Measurements from ENCODE around the gene MTIF3.
"Not testable (repeated sequence)": the region's sequence is repeated elsewhere in the genome, so short reads cannot be mapped to it uniquely, and the experiment has no call there.

MTIF3 gene

DNA sequence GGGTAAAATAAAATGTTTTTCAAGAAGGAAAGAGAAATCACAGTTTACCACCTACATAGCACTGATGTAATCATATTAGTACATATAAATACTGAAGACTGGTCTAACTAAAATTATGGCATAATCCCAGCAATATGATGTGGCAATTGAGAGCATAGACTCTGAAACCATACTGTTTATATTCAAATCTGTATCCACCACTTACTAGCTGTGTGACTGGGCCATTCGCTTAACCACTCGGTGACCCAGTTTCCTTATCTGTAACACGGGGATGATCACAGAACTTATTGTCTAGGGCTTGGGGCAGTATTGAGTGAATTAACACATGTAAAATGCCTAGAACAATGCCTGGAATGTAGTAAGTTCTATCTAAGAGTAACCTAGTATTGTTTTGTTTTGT is 39.0 kb downstream of the MTIF3 start:
- no peak for DNase-seq (ENCODE audit: low spot score)

DNA sequence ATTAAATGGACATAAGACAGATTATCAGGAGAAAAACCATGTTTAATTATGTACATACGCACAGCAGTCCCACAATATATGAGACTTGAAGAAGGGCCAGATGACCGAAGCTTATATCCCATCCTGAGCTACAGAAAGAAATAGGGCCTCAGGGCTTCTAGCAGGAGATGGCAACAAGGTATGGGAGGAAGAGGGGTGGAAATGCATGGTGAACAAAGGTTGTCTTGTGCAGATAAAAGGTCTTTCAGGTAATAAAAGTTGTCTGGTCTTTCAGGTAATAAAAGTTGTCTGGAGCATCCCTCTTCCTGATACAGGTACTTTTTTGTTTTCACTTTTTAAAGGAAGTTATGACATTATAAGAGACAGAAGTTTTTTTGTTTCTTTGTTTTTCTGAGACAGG is 41.4 kb downstream of the MTIF3 start:
- no peak for DNase-seq (ENCODE audit: low spot score)

DNA sequence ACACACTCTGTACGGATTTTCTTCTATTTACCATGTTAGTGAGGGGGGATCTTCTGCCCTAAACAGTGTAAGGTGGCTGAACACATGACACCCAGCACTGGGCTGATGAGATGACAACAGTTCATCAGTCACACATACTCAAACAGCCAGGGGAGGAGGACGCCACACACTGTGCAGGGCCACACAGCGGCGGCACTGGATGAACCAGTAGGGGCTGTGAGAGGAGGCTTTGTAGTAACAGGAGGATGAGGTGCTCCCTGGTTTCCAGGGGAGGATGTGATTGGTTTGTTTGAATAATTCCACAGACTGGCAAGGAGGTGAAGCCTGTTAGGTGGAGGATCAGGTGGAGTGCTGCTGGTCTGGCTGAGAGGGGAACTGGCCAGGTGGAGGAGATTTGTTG is 42.3 kb downstream of the MTIF3 start:
- DNase-seq (ENCODE audit: low spot score), result no peak

DNA sequence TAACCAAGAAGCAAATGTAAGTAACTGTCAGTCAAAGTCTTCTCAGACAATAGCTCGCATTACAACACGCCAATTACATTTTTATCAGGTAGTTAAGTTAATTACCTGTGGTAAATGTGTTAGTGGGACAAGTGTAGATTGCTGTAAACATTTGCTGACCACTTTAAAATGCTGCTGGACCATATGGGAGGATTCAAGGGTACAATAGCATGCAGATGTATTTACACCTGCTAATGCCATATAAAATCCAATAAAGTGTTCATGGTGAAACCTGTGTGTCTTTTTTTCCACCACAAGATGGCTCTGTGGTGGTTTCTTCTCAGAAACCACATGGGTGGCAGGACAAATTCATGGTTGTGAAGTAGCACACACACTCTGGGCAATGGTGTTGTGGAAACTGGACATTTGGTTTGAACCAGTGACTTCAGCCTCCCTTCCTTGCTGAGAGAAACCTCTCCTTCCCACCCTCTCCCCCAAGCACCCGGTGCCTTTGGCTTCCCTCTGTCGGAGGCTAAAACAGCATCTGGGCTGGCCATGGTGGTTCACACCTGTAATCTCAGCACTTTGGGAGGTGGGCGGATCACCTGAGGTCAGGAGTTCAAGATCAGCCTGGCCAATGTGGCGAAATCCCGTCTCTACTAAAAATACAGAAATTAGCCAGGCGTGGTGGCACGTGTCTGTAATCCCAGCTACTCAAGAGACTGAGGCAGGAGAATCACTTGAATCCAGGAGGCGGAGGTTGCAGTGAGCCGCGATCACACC is 44.0 kb downstream of the MTIF3 start:
- DNase-seq (ENCODE audit: low spot score), result peak; percentile 54

DNA sequence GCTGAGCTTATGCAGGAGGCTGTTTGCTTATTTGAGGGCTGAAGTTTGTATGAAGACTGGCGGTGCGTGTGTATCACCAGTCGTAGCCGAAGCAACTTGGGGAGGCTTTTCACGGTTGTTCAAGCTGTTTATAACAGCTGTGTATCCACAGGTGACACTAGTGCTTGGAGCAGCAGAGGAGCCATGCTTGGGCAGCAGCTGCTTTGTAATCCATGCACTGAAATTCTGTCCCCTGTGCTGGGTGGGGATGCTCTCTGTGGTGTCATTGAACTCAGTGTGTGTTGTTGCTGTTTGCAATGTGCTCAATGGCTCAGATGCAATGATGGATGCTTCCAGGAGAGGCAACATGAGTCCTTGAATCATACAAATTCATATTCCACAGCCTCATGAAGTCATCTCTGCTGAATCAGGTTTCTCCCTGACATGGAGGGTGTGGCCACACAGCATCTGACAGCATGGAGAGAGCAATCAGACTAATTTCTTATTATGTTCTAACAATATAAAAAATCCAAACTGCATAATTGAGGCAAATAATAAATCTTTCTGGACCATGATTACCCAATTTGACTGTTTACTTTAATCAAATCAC is 44.7 kb downstream of the MTIF3 start:
- DNase-seq (ENCODE audit: low spot score), result no peak

DNA sequence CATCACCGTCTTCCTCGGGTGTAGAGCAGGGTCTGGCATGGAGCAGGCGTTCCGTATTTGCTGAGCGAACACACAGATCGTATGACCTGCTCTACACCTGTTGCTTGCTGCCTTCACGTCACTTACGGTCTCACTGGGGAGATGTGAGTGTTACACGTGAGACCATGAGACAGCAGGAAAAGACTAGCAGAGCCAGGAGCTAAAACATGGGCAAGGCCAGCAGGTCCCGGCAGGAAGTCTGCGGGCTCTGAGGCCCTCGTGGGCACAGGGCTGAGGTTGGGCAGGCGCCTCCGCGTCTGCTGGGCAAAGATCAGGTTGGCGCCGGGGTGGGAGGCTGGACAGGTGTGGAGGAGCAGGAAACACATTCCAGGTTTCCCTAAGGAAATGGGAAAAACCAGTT is 45.7 kb downstream of the MTIF3 start:
- DNase-seq (ENCODE audit: low spot score), result no peak

DNA sequence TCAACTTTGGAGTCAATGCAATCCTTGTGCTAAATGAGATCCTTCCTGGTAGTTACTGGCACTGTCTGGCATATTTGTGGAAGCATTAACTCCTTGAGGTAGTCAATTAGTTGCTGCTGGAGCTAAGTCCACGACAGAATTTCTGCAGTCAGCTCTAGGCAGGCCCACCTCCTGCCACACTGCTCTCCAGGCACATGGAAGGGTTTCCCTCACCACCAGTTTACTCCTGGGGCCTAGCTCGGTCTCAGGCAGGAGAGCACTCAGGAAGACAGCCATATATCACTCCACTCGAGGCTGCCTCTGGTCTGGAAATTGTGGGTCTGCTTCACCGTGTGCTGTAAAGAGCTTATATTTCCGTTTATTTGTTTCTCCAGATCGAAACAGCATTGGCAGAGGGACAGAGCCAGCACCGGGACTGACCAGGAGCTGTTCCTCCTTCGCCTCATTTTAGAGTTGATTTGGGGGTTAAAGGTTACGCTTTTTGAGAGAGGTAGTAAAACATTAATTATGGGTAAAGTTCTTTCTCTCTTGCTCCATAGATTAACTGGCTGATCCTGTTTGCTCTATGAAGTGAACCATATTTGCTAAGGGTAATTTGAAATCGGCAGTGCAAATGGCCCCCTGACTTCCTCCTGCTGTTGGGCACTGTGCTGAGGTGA is 46.5 kb downstream of the MTIF3 start:
- DNase-seq (ENCODE audit: low spot score), result no peak

DNA sequence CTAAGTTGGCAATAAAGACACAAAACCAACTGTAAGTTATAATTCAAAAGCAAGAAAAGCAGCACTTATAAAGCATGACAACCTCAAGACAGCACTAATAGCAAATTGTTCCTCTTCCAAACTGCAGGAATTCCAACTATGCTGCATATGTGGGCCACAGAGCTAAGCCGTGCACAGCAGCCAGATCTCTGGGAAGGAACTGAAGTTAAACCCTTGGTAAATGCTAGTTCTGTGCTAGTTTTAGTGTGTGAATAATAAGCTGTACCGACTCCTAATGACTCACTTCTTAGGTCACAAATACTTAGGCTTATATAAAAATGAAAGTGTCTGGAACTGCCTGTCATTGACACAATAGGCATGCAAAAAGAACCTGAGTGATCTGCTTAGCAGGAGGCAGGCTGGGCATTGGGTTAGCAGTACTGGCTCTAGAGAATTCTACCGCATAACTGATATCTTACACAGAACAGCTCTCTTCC is 47.1 kb downstream of the MTIF3 start:
- DNase-seq (ENCODE audit: low spot score), result no peak

DNA sequence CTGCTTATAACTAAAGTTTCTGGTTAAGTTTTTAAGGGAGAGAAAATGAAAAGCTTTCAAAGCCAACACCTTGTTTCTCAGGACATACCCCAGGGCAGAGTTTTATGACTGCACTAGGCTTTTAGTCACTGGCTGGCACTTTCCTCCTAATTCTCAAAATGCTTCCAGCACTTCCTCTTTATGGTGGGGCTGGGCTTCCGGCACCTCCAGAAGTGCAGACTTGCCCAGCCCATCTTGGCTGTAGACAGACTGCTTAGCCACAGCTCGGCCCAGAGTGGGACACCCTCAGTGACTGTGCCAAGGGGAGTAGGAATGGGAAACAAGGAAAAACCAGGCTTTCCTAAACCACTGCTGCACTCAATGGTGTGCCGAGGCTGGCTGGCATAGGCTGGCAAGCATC is 49.2 kb downstream of the MTIF3 start:
- DNase-seq (ENCODE audit: low spot score), result no peak

DNA sequence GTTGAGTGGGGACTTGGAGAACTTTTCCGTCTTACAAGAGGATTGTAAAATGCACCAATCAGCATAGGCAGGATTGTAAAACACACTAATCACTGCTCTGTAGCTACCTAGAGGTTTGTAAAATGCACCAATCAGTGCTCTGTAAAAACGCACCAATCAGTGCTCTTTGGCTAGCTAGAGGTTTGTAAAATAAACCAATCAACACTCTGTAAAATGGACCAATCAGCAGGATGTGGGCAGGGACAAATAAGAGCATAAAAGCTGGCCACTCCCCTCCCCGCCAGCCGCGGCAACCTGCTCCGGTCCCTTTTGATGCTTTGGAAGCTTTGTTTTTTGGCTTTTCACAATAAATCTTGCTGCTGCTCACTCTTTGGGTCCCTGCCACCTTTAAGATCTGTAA is 50.0 kb downstream of the MTIF3 start:
- DNase-seq (ENCODE audit: low spot score), result not testable (repeated sequence)

DNA sequence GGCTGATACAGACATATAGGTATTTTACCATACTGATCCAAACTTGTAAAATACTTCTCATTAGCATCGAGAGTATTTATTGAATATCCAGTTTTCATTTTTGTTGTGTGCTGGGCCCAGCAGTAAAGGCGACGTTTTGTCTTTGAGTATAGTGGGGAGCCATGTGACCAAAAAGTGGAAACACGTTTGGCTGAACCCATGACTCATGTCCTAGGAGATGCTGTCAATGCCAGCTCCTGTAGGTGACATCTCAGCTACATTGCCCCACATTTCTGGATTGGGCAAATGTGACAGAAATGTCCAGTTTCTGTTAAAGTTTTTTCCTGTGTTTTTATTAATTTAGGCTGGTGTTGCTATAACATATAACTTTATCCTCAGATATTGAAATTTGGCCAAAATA is 52.0 kb downstream of the MTIF3 start:
- DNase-seq (ENCODE audit: low spot score), result no peak

DNA sequence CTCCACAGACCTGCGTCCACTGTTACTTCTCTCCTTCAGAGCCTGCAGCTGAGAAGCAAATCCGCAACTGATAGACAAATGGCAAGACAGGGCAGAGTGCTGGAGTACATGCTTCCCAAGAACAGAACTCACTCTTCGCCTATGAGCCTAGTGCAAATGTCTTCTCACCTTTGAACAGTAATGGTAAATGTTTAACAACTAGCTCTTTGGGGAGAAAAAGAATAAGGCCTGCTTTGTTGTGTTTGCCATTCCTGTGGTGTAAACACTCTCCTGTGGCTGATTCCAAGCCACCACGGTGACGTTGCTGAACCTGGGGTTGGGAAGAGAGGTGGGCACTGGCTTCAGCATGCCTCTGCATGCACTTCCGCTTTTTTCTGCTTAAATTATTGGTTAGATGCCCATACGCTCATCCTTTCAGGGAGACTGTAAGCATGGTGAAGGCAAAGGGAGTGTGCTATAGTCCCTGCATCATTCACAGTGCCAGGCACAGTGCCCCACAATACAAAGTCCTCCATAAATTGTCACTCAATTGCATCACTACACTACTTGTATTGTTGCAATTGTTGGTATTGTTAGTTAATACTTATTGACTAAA is 54.0 kb downstream of the MTIF3 start:
- DNase-seq (ENCODE audit: low spot score), result no peak

DNA sequence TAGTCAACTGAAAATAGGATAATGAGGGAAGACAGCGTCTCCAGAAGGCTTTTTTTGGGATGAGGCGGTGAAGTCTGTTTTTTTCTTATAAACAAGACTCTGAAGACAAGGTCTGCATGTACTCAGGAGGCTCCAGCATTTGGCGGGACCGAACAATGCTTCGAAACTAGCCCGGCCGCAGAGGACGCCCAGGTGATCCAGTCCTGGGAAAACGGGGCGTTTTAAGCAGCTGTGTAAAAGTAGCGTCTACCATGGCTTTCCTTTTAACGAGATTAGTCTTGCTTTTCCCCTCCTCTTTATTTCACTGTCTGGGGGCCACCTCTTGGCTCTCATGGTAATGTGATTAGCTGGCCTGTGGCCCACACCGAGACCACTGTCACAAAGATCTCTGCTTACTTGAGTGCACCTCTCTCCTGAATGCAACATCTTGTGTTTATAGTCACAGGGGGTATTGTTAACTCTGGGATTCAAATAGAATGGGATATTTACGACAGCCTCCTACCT is 55.3 kb downstream of the MTIF3 start:
- no peak for DNase-seq (ENCODE audit: low spot score)

DNA sequence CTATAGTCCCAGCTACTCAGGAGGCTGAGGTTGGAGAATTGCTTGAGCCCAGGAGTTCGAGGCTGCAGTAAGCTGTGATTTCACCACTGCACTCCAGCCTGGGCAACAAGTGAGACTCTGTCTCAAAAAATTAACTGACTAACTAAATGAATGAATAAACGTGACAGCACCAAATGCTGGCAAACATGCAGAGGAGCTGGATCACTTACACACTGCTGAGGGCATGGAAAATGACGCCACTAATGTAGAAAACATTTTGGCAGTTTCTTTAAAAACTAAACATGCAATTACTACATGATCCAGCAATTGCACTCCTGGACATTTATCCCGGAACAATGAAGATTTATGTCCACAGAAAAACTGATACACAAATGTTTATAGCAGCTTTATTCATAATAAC is 57.3 kb downstream of the MTIF3 start:
- DNase-seq (ENCODE audit: low spot score), result no peak

DNA sequence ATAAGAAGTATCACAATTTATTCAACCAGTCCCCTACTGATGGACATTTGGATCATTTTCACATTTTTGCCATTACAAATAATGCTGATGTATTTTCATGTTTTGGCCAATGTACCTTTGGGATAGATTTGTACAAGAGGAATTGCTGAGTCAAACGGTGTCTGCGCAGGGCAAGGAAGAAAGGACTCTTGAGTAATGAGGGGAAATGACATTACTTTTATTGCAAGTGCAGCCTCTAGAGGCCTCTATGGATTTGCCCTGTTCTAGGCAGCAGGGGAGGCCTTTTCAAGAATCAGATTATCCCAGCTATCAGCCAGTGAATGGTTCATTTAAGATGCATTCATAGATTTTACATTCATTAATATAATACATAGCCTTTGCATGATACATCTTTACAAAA is 58.9 kb downstream of the MTIF3 start:
- DNase-seq (ENCODE audit: low spot score), result no peak

DNA sequence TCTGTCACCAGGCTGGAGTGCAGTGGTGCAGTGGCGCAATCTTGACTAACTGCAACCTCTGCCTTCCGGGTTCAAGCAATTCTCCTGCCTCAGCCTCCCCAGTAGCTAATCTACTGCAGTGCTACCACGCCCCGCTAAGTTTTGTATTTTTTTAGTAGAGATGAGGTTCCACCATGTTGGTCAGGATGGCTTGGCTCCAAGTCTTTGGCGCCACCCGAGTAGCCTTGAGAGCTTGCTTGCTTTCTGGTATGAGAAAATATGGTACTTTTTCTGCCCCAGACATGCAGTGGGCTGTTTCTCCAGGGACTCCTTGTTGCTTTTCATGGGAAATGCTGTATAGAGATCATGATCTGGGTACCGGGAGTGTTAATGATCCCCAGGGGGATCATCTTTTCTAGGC is 60.5 kb downstream of the MTIF3 start:
- DNase-seq (ENCODE audit: low spot score), result no peak

DNA sequence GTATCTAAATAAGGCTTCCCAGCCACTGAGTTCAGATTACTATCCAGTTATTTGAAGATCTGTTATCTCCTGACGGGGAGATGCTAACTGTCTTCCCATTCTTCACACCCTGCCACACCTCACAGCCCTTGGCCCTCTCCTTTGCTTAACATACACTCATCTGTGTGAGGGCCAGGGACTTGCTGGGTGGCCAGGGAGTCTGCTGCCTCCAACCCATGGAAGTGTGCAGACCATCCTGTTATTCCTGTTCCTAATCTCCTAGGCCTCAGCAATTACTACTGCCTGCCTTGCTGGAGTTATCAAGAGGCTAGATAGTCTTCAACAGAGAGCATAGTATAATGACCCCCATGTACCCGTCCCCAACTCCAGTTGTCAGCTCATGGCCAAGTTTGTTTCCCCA is 62.1 kb downstream of the MTIF3 start:
- no peak for DNase-seq (ENCODE audit: low spot score)

All from hematopoietic multipotent progenitor cell treated with erythropoietin and hydrocortisone succinate and interleukin-3 and kit ligand, for 17 days (in vitro differentiated cells).